DMS53 treated with DMSO at 0.1 percent for 48 hours (cell line): Measurements from ENCODE around the gene PRELID1.
"Not testable (repeated sequence)": the region's sequence is repeated elsewhere in the genome, so short reads cannot be mapped to it uniquely, and the experiment has no call there.

Experiments used
- DNase-seq: peaks from one replicate; lab custom pipeline; 2025; ENCODE audit not compliant: unreplicated experiment; lab: John Stamatoyannopoulos, UW

The PRELID1 gene

GRCh38 chr5:177334781-177335700, 31.4 kb downstream of the PRELID1 start:
- no peak for DNase-seq

DNA sequence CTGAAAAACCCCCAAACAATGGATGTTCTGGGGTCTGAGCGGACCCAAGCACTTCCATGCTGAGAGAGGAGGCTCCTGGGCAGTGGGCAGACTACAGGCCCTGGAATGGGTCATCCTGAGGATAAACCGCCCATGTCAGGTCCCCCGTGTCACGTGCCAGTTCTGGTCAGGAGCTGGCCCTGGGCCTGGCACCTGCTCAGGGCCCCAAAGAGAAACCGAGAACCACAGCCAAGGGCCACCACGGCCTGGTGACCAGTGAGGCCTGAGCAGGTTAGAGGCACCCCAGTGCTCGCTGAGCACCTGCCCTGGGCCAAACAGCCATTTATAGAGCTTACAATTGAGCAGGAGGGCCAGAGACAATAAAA, 32.1 kb downstream of the PRELID1 start:
- no peak for DNase-seq

DNA sequence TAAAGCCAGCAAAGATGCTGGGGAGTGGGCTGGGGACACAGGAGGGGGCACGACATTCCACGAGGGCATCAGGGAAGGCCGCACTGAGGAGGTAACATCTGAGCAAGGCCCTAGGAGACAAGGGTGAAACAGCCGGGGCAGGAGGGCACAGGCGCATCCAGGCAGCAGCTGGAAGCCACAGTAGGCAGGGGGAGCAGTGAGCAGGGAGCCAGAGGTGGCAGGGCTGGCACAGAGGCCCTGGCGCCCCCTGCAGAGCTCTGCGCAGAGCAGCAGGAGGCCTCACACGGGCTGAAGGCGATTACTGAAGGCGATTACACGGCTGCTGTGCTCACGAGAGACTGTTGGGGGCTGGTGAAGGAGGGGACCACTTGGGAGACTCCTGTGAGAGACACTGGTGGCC, 32.5 kb downstream of the PRELID1 start:
- no peak for DNase-seq

GRCh38 chr5:177336603-177337494, 33.2 kb downstream of the PRELID1 start:
- no peak for DNase-seq

- no peak for DNase-seq
Observed at GRCh38 chr5:177338251-177339106, 34.9 kb downstream of the PRELID1 start.

- no peak for DNase-seq
Observed at GRCh38 chr5:177339107-177339638, 35.6 kb downstream of the PRELID1 start.

DNA sequence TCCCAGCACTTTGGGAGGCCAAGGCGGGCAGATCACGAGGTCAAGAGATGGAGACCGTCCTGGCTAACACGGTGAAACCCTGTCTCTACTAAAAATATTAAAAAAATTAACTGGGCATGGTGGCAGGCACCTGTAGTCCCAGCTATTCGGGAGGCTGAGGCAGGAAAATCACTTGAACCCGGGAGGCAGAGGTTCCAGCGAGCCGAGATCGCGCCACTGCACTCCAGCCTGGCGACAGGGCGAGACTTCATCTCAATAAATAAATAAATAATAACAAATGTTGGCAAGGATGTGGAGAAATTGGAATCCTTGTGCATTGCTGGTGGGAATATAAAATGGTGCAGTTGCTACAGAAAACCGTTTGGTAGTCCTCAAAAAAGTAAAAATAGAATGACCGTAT, 39.4 kb downstream of the PRELID1 start:
- not testable (repeated sequence) for DNase-seq

- DNase-seq = no peak
Observed at GRCh38 chr5:177343777-177344176, 40.2 kb downstream of the PRELID1 start.

DNA sequence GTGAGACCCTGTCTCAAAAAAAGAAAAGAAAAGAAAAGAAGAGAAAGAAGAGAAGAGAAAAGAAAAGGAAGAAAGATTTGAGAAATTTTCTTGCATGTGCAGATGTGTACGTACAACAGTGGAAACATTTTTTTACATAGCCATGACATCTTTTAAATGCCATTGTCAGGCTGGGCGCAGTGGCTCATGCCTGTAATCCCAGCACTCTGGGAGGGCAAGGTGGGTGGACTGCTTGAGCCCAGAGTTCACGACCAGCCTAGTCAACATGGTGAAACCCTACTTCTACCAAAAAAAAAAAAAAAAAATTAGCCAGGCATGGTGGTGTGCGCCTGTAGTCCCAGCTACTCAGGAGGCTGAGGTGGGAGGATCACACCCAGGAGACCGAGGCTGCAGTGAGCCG, 41.3 kb downstream of the PRELID1 start:
- no peak for DNase-seq

DNA sequence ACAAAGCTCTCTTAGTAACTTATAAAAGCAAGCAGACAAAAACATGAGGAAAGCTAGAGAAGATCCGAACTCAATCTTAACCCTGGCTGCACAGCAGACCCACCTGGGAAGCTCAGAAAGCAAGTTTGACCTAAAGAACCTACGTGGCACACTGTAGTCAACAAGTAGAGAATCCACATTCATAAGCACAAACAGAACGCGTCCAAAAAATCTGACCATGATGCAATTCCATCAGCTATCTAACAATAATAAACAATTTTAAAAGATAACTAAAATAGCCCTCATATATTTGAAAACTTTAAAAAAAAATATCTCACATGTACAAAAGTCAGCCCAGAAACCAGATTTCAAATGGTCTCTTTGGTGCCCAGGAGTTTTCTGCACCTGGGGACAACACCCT, 43.2 kb downstream of the PRELID1 start:
- no peak for DNase-seq

DNA sequence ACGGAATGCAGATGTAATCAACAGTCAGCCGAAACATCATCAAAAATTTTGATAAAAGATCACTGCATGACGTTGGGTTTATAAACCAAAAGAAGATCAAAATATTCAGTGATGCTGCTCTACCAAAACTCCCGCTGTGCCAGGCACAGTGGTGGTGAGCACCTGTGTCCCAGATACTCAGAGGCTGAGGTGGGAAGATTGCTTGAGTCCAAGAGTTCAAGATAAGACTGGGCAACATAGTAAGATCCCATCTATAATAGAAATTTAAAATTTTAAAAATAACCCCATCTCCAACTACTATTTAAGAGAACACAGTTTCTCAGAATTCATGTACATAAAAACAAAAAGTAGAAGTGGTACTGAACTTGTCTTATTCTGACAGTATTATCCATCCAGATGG, 44.1 kb downstream of the PRELID1 start:
- no peak for DNase-seq

DNA sequence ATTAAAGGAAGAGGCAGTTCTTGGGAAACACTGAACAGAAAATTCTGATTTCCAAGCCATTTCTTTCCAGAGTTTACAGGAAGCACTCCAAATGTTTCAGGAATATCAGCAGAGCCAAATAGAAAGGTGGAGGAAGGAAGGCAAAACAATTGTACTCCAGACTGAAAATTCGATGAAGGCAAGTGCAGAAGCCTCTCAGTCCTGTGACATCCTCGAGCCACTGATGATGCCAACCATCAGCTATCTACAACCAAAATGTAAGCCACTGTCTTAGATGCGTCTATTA, 45.7 kb downstream of the PRELID1 start:
- DNase-seq = no peak

- no peak for DNase-seq
Observed at GRCh38 chr5:177349762-177350161, 46.2 kb downstream of the PRELID1 start.

- no peak for DNase-seq
Observed at GRCh38 chr5:177350776-177351391, 47.3 kb downstream of the PRELID1 start.

DNA sequence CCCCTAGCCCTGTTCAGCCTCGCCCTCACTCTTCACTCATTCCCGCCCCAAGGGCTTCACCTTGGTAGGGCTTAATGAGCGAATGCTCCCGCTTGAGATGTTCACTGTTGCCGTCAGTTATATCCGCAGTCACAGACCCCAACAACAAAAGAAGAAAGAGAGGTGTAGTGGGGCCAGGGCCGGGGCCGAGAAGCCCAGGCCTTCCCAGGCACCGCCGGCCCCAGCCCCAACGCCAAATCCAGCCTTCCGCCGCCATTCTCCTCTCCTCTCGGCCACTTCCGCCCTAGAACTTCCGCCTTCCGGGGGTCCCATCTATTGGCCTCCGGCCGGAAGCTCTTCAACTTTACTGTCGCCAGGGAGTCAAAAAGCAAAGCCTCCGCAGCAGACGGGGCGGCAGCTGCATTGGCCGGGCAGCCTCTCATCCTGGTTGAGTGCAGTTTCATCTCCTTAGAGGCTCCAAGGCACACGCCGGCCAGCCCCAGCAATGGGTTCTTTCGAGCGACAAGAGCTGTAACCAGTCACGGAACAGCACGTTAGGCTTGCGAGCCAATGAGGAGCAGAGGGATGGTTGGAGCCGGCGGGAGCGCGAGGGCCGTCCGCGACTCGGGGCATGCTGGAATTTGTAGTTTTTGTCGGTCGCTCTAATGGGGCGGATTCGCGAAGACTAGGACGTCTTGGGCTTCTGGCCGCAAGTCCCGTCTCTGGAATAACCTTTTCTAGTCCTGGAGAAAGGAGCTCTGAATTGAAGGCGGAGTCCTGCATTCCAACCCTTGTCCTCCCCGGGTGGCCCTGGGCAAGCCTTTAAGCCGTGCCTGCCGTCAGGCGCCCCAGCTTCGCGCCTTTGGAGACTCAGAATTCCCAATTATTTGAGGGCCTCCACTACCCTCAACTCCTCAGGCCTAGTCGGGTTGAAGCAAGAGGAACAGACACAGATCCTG, 48.1 kb downstream of the PRELID1 start, which contains the start of gene LMAN2:
TSS of gene LMAN2 (minus strand) at position 277 of the 938 bp plus-strand sequence. CDS start at position 256, 21 bp downstream.
- DNase-seq = peak; percentile 97

- no peak for DNase-seq
Observed at GRCh38 chr5:177353093-177353492, 49.5 kb downstream of the PRELID1 start.

GRCh38 chr5:177354256-177354655, 50.7 kb downstream of the PRELID1 start:
- DNase-seq = no peak

GRCh38 chr5:177354711-177355110, 51.1 kb downstream of the PRELID1 start:
- DNase-seq = no peak

GRCh38 chr5:177355162-177355867, 51.7 kb downstream of the PRELID1 start:
- no peak for DNase-seq
